Neural cell (in vitro differentiated cells): ENCODE measurements around the gene TMEM238L.

Experiments
- EP300 ChIP-seq: fragments of 450-650 bp; conservative IDR thresholded peaks from 2 replicates; pipeline ENCODE4 v1.6.1; 2014; ENCODE audit warnings: antibody characterized with exemption, mild to moderate bottlenecking, moderate library complexity; ENCODE audit not compliant: poor library complexity, severe bottlenecking
- EZH2 ChIP-seq: fragments of 200-600, 300-800 bp; shearing (Covaris generic), sonication (generic); IDR thresholded peaks from 2 replicates; pipeline ENCODE4 v1.6.1; 2014; ENCODE audit warnings: antibody characterized with exemption, low read length, borderline replicate concordance, mild to moderate bottlenecking; ENCODE audit not compliant: insufficient read depth, poor library complexity, severe bottlenecking
- MXI1 ChIP-seq: fragments of 450-650 bp; conservative IDR thresholded peaks from 2 replicates; pipeline ENCODE4 v1.6.1; 2014; ENCODE audit warnings: antibody characterized with exemption, mild to moderate bottlenecking; ENCODE audit not compliant: poor library complexity, severe bottlenecking
- POLR2AphosphoS5 ChIP-seq: IDR thresholded peaks from 2 replicates; pipeline ENCODE4 v1.6.1; 2012
- RAD21 ChIP-seq: fragments of 450-650 bp; conservative IDR thresholded peaks from 2 replicates; pipeline ENCODE4 v1.6.1; 2014; ENCODE audit warnings: antibody characterized with exemption, mild to moderate bottlenecking, moderate library complexity
- SMC3 ChIP-seq: fragments of 450-650 bp; conservative IDR thresholded peaks from 2 replicates; pipeline ENCODE4 v1.6.1; 2014; ENCODE audit warnings: antibody characterized with exemption, mild to moderate bottlenecking, moderate library complexity; ENCODE audit not compliant: poor library complexity
- TAF1 ChIP-seq: IDR thresholded peaks from 2 replicates; pipeline ENCODE4 v1.6.1; 2012; ENCODE audit warnings: low read depth
- TF ChIP-seq, protein P1 (sequence below): fragments of 450-650 bp; IDR thresholded peaks from 2 replicates; pipeline ENCODE4 v1.5.1; 2014; ENCODE audit warnings: antibody characterized with exemption, mild to moderate bottlenecking, moderate library complexity; ENCODE audit not compliant: poor library complexity, severe bottlenecking
- TF ChIP-seq, protein P2 (sequence below): IDR thresholded peaks from 2 replicates; pipeline ENCODE4 v1.6.1; 2012; ENCODE audit warnings: borderline replicate concordance

DNA sequence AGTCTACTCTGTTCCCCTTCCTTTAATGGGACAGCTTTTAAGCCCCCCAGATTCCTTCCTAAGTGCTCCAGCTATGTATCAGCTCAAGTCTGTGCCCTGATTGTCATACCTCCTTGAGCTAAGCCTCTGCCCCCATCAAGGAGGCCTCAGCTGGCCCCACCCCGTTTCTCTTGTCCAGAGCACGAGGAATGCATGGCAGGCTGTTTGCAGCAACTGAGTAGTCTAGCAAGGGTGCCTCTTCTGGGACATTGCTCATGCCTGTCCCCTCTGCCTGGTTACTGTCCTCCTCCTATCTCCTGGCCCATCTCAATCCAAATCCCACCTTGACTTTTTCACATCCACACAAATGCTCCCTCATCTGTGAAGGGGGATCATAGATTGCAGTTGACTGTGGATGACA lies 46.3 kb downstream of the TMEM238L start:
- TF ChIP-seq, protein P1, sequence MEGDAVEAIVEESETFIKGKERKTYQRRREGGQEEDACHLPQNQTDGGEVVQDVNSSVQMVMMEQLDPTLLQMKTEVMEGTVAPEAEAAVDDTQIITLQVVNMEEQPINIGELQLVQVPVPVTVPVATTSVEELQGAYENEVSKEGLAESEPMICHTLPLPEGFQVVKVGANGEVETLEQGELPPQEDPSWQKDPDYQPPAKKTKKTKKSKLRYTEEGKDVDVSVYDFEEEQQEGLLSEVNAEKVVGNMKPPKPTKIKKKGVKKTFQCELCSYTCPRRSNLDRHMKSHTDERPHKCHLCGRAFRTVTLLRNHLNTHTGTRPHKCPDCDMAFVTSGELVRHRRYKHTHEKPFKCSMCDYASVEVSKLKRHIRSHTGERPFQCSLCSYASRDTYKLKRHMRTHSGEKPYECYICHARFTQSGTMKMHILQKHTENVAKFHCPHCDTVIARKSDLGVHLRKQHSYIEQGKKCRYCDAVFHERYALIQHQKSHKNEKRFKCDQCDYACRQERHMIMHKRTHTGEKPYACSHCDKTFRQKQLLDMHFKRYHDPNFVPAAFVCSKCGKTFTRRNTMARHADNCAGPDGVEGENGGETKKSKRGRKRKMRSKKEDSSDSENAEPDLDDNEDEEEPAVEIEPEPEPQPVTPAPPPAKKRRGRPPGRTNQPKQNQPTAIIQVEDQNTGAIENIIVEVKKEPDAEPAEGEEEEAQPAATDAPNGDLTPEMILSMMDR = no peak
- TF ChIP-seq POLR2AphosphoS5 (no peak), EZH2 (no peak), TAF1 (no peak), SMC3 (no peak), EP300 (no peak), MXI1 (no peak), RAD21 (no peak)
- TF ChIP-seq, protein P2, sequence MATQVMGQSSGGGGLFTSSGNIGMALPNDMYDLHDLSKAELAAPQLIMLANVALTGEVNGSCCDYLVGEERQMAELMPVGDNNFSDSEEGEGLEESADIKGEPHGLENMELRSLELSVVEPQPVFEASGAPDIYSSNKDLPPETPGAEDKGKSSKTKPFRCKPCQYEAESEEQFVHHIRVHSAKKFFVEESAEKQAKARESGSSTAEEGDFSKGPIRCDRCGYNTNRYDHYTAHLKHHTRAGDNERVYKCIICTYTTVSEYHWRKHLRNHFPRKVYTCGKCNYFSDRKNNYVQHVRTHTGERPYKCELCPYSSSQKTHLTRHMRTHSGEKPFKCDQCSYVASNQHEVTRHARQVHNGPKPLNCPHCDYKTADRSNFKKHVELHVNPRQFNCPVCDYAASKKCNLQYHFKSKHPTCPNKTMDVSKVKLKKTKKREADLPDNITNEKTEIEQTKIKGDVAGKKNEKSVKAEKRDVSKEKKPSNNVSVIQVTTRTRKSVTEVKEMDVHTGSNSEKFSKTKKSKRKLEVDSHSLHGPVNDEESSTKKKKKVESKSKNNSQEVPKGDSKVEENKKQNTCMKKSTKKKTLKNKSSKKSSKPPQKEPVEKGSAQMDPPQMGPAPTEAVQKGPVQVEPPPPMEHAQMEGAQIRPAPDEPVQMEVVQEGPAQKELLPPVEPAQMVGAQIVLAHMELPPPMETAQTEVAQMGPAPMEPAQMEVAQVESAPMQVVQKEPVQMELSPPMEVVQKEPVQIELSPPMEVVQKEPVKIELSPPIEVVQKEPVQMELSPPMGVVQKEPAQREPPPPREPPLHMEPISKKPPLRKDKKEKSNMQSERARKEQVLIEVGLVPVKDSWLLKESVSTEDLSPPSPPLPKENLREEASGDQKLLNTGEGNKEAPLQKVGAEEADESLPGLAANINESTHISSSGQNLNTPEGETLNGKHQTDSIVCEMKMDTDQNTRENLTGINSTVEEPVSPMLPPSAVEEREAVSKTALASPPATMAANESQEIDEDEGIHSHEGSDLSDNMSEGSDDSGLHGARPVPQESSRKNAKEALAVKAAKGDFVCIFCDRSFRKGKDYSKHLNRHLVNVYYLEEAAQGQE = no peak
